ENCODE results near the gene BBX.
"Not testable (repeated sequence)": the region's sequence is repeated elsewhere in the genome, so short reads cannot be mapped to it uniquely, and the experiment has no call there.

The BBX gene

GRCh38 chr3:107542665-107543064, 19.9 kb downstream of the BBX start:
- no peak for DNase-seq (ENCODE audit: low read depth in 2 of 2)

- no peak for DNase-seq (ENCODE audit: low read depth in 2 of 2)
Observed at GRCh38 chr3:107543666-107544065, 20.9 kb downstream of the BBX start.

GRCh38 chr3:107545680-107546120, 22.9 kb downstream of the BBX start:
- no peak for DNase-seq (ENCODE audit: low read depth in 2 of 2)

GRCh38 chr3:107548601-107549000, 25.8 kb downstream of the BBX start:
- no peak for DNase-seq (ENCODE audit: low read depth in 2 of 2)

GRCh38 chr3:107555359-107555758, 32.6 kb downstream of the BBX start:
- no peak for DNase-seq (ENCODE audit: low read depth in 2 of 2)

GRCh38 chr3:107557743-107558142, 35.0 kb downstream of the BBX start:
- DNase-seq (ENCODE audit: low read depth in 2 of 2): no peak

GRCh38 chr3:107560166-107560565, 37.4 kb downstream of the BBX start:
- DNase-seq (ENCODE audit: low read depth in 2 of 2): no peak

- DNase-seq (ENCODE audit: low read depth in 2 of 2): no peak
Observed at GRCh38 chr3:107561980-107562379, 39.2 kb downstream of the BBX start.

GRCh38 chr3:107562969-107563529, 40.3 kb downstream of the BBX start:
- DNase-seq (ENCODE audit: low read depth in 2 of 2): no peak

- DNase-seq (ENCODE audit: low read depth in 2 of 2): not testable (repeated sequence)
Observed at GRCh38 chr3:107565244-107565643, 42.5 kb downstream of the BBX start.

GRCh38 chr3:107571089-107571488, 48.3 kb downstream of the BBX start:
- not testable (repeated sequence) for DNase-seq (ENCODE audit: low read depth in 2 of 2)

- not testable (repeated sequence) for DNase-seq (ENCODE audit: low read depth in 2 of 2)
Observed at GRCh38 chr3:107571492-107571891, 48.7 kb downstream of the BBX start.

GRCh38 chr3:107574650-107575049, 51.9 kb downstream of the BBX start:
- no peak for DNase-seq (ENCODE audit: low read depth in 2 of 2)

GRCh38 chr3:107578091-107578490, 55.3 kb downstream of the BBX start:
- DNase-seq (ENCODE audit: low read depth in 2 of 2): no peak

GRCh38 chr3:107578523-107578922, 55.8 kb downstream of the BBX start:
- no peak for DNase-seq (ENCODE audit: low read depth in 2 of 2)

- no peak for DNase-seq (ENCODE audit: low read depth in 2 of 2)
Observed at GRCh38 chr3:107579371-107579770, 56.6 kb downstream of the BBX start.

GRCh38 chr3:107581230-107581629, 58.5 kb downstream of the BBX start:
- no peak for DNase-seq (ENCODE audit: low read depth in 2 of 2)

- DNase-seq (ENCODE audit: low read depth in 2 of 2): no peak
Observed at GRCh38 chr3:107588217-107588616, 65.5 kb downstream of the BBX start.

GRCh38 chr3:107589454-107589853, 66.7 kb downstream of the BBX start:
- no peak for DNase-seq (ENCODE audit: low read depth in 2 of 2)

GRCh38 chr3:107590786-107591185, 68.0 kb downstream of the BBX start:
- DNase-seq (ENCODE audit: low read depth in 2 of 2): no peak

GRCh38 chr3:107592073-107592472, 69.3 kb downstream of the BBX start:
- DNase-seq (ENCODE audit: low read depth in 2 of 2): no peak

- DNase-seq (ENCODE audit: low read depth in 2 of 2): no peak
Observed at GRCh38 chr3:107594870-107595269, 72.1 kb downstream of the BBX start.

GRCh38 chr3:107596639-107597038, 73.9 kb downstream of the BBX start:
- DNase-seq (ENCODE audit: low read depth in 2 of 2): no peak
